Activated CD4-positive, alpha-beta T cell treated with anti-CD3 and anti-CD28 coated beads, Interleukin-2, amount 10 ng/mL, durations not matched to agents 24 days and 14 days (primary cell): ENCODE results near the gene GRK1. TPM values are rescaled to one million over a fixed set of nuclear protein-coding genes. Genes with fewer than 3 reads are reported as not detected.

ENCODE experiments used
- DNase-seq: peaks from one replicate; pipeline ENCODE4 v3.0.0; 2022
- H3K27ac Mint-ChIP-seq: one replicate; pipeline ENCODE4 v1.8.0; 2022; ENCODE audit warnings: mild to moderate bottlenecking, mixed read lengths
- H3K27me3 Mint-ChIP-seq: one replicate; pipeline ENCODE4 v1.8.0; 2022; ENCODE audit warnings: mixed read lengths
- H3K36me3 Mint-ChIP-seq: one replicate; pipeline ENCODE4 v1.8.0; 2022; ENCODE audit warnings: low read depth, mild to moderate bottlenecking, mixed read lengths
- H3K4me1 Mint-ChIP-seq: one replicate; pipeline ENCODE4 v1.8.0; 2021; ENCODE audit warnings: mixed read lengths
- H3K4me3 Mint-ChIP-seq: one replicate; pipeline ENCODE4 v1.8.0; 2022; ENCODE audit warnings: mild to moderate bottlenecking, moderate library complexity, mixed read lengths
- H3K9me3 Mint-ChIP-seq: one replicate; pipeline ENCODE4 v1.8.0; 2021; ENCODE audit warnings: mixed read lengths
- intact Hi-C: fragments of 100-400 bp; cut with micrococcal nuclease; formaldehyde crosslinking; loops from one replicate; pipeline ENCODE4 v1.15.1; 2023
- total RNA-seq: library from RNA; stranded (reverse); gene quantifications from 2 replicates; pipeline ENCODE4 v1.2.3, GENCODE V29; 2022

The GRK1 gene
- total RNA-seq, 1 donor from 2014 or later = 0.07 TPM

- Mint-ChIP-seq H3K9me3 (no peaks in the 10 kb centered on the region), H3K27ac (no peak overlapping the region), H3K36me3 (peaks cover 79% of the 10 kb centered on the region), H3K27me3 (no peaks in the 10 kb centered on the region), H3K4me3 (no peak overlapping the region), H3K4me1 (peaks cover 4% of the 10 kb centered on the region)
- intact Hi-C loops = no loop called here
- no peak for DNase-seq
Observed at GRCh38 chr13:113637262-113638160, 29.5 kb upstream of the GRK1 start.

- Mint-ChIP-seq H3K27ac (no peak overlapping the region), H3K4me1 (peaks cover 4% of the 10 kb centered on the region), H3K36me3 (peaks cover 73% of the 10 kb centered on the region), H3K9me3 (no peaks in the 10 kb centered on the region), H3K27me3 (no peaks in the 10 kb centered on the region), H3K4me3 (no peak overlapping the region)
- intact Hi-C loops = no loop called here
- no peak for DNase-seq
Observed at GRCh38 chr13:113638173-113638746, 28.8 kb upstream of the GRK1 start.

GRCh38 chr13:113638806-113639205 lies 28.2 kb upstream of the GRK1 start:
- intact Hi-C loops = no loop called here
- H3K27me3 Mint-ChIP-seq = no peaks in the 10 kb centered on the region
- peaks cover 70% of the 10 kb centered on the region for H3K36me3 Mint-ChIP-seq
- no peaks in the 10 kb centered on the region for H3K9me3 Mint-ChIP-seq
- H3K4me1 Mint-ChIP-seq = peaks cover 4% of the 10 kb centered on the region
- H3K27ac Mint-ChIP-seq = no peak overlapping the region
- no peak for DNase-seq
- no peak overlapping the region for H3K4me3 Mint-ChIP-seq

GRCh38 chr13:113639616-113640262 lies 27.3 kb upstream of the GRK1 start:
- intact Hi-C loops = no loop called here
- Mint-ChIP-seq H3K27me3 (no peaks in the 10 kb centered on the region), H3K9me3 (no peaks in the 10 kb centered on the region)

GRCh38 chr13:113641426-113641825 lies 25.6 kb upstream of the GRK1 start:
- Mint-ChIP-seq H3K36me3 (peaks cover 49% of the 10 kb centered on the region), H3K27me3 (no peaks in the 10 kb centered on the region), H3K4me1 (peaks cover 2% of the 10 kb centered on the region)

More at GRCh38 chr13:113639616-113640262, 27.3 kb upstream of the GRK1 start:
- no peak overlapping the region for H3K27ac Mint-ChIP-seq
- no peaks in the 10 kb centered on the region for H3K4me1 Mint-ChIP-seq
- no peak for DNase-seq
- H3K4me3 Mint-ChIP-seq = no peak overlapping the region
- peaks cover 62% of the 10 kb centered on the region for H3K36me3 Mint-ChIP-seq

GRCh38 chr13:113642563-113642962 lies 24.5 kb upstream of the GRK1 start:
- intact Hi-C loops = no loop called here
- Mint-ChIP-seq H3K27me3 (no peaks in the 10 kb centered on the region), H3K9me3 (no peaks in the 10 kb centered on the region), H3K27ac (no peak overlapping the region), H3K4me1 (peaks cover 8% of the 10 kb centered on the region), H3K4me3 (no peak overlapping the region), H3K36me3 (peaks cover 41% of the 10 kb centered on the region)
- DNase-seq = no peak

More at GRCh38 chr13:113641426-113641825, 25.6 kb upstream of the GRK1 start:
- no peak overlapping the region for H3K4me3 Mint-ChIP-seq
- no peak for DNase-seq
- intact Hi-C loops = no loop called here
- no peak overlapping the region for H3K27ac Mint-ChIP-seq
- no peaks in the 10 kb centered on the region for H3K9me3 Mint-ChIP-seq

- no peak overlapping the region for H3K27ac Mint-ChIP-seq
- H3K4me1 Mint-ChIP-seq = peaks cover 8% of the 10 kb centered on the region
- no peak overlapping the region for H3K4me3 Mint-ChIP-seq
- H3K9me3 Mint-ChIP-seq = no peaks in the 10 kb centered on the region
- intact Hi-C loops = no loop called here
- no peak for DNase-seq
- H3K36me3 Mint-ChIP-seq = peaks cover 33% of the 10 kb centered on the region
- no peaks in the 10 kb centered on the region for H3K27me3 Mint-ChIP-seq
Observed at GRCh38 chr13:113643593-113643992, 23.4 kb upstream of the GRK1 start.

- Mint-ChIP-seq H3K4me1 (peaks cover 8% of the 10 kb centered on the region), H3K4me3 (no peak overlapping the region), H3K9me3 (no peaks in the 10 kb centered on the region), H3K27me3 (no peaks in the 10 kb centered on the region), H3K27ac (no peak overlapping the region), H3K36me3 (peaks cover 26% of the 10 kb centered on the region)
- intact Hi-C loops = no loop called here
- DNase-seq = no peak
Observed at GRCh38 chr13:113644800-113645199, 22.2 kb upstream of the GRK1 start.

GRCh38 chr13:113645329-113645728 lies 21.7 kb upstream of the GRK1 start:
- no peak overlapping the region for H3K27ac Mint-ChIP-seq
- H3K36me3 Mint-ChIP-seq = peaks cover 21% of the 10 kb centered on the region
- intact Hi-C loops = no loop called here
- peaks cover 8% of the 10 kb centered on the region for H3K4me1 Mint-ChIP-seq
- no peak for DNase-seq
- H3K4me3 Mint-ChIP-seq = no peak overlapping the region
- no peaks in the 10 kb centered on the region for H3K27me3 Mint-ChIP-seq
- H3K9me3 Mint-ChIP-seq = no peaks in the 10 kb centered on the region

- no peak for DNase-seq
- peaks cover 8% of the 10 kb centered on the region for H3K4me1 Mint-ChIP-seq
- intact Hi-C loops = no loop called here
- no peak overlapping the region for H3K27ac Mint-ChIP-seq
- H3K9me3 Mint-ChIP-seq = no peaks in the 10 kb centered on the region
- peaks cover 14% of the 10 kb centered on the region for H3K36me3 Mint-ChIP-seq
- no peaks in the 10 kb centered on the region for H3K27me3 Mint-ChIP-seq
- no peak overlapping the region for H3K4me3 Mint-ChIP-seq
Observed at GRCh38 chr13:113646376-113646775, 20.6 kb upstream of the GRK1 start.

GRCh38 chr13:113646921-113647340 lies 20.1 kb upstream of the GRK1 start:
- Mint-ChIP-seq H3K4me1 (peaks cover 8% of the 10 kb centered on the region), H3K36me3 (peaks cover 9% of the 10 kb centered on the region), H3K9me3 (no peaks in the 10 kb centered on the region), H3K4me3 (no peak overlapping the region), H3K27me3 (no peaks in the 10 kb centered on the region), H3K27ac (no peak overlapping the region)
- intact Hi-C loops = no loop called here
- DNase-seq = no peak

GRCh38 chr13:113647351-113648215 lies 19.4 kb upstream of the GRK1 start:
- no peaks in the 10 kb centered on the region for H3K27me3 Mint-ChIP-seq
- intact Hi-C loops = no loop called here
- H3K4me3 Mint-ChIP-seq = no peak overlapping the region
- no peak for DNase-seq
- no peaks in the 10 kb centered on the region for H3K9me3 Mint-ChIP-seq
- peaks cover 3% of the 10 kb centered on the region for H3K36me3 Mint-ChIP-seq
- no peak overlapping the region for H3K27ac Mint-ChIP-seq
- H3K4me1 Mint-ChIP-seq = peaks cover 8% of the 10 kb centered on the region

GRCh38 chr13:113648216-113648610 lies 18.8 kb upstream of the GRK1 start:
- intact Hi-C loops = no loop called here
- H3K27ac Mint-ChIP-seq = no peak overlapping the region
- H3K36me3 Mint-ChIP-seq = peaks cover 2% of the 10 kb centered on the region
- H3K27me3 Mint-ChIP-seq = no peaks in the 10 kb centered on the region
- no peak overlapping the region for H3K4me3 Mint-ChIP-seq
- H3K9me3 Mint-ChIP-seq = no peaks in the 10 kb centered on the region
- no peak for DNase-seq
- H3K4me1 Mint-ChIP-seq = peaks cover 8% of the 10 kb centered on the region
